HG02588 (cell line): ENCODE data around the gene PRKAR1B.

Experiments
- ATAC-seq: cut with Tn5 transposase; IDR thresholded peaks from one replicate; pipeline ENCODE4 v1.9.1; 2021; ENCODE audit warnings: mild to moderate bottlenecking, moderate library complexity; ENCODE audit not compliant: unreplicated experiment

PRKAR1B gene

DNA sequence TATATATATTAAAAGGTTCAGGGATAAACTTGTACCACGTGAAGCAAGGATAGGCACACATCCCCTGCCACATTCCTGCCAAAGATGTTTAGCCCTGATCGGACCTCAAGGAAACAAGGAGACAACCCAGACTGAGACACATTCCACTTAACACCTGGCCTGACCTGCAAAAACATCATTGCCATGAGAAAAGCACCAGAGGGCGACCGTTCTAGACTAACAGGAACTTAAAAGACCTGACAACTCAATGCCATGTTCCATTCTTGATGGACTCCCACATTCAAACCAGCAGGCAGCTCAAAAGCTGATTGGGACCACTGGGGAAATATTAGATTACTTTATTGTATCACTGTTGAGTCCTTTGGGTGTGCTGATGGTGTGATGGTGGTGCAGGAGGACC lies 199.4 kb downstream of the PRKAR1B start:
- no peak for ATAC-seq

DNA sequence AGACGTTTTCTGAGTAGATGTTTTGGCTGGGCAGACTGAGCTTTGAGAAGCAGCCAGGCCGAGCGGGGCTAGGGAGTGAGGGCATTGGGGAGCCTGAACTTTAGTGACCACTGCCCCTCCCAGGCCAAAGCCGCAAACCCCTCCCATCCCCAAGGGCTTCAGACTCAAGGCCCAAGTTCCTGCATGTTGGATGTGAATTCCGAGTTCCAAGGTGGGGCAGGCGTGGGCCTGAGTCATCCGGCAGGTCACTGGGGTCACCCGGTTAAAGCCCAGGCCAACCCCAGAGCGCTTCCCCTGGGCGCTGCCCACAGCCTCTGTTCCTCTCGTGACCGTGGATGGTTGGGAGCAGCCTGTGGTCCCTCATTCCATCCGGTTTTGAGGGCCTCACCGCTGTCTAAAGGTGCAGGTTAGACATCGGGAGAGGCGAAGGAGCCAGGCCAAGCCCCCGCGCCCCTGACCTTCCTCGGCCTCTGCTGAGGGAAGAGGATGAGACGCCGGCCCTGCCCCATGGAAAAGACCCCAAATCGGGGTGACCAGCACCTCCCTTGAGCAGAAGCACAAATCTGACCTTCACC lies 200.5 kb downstream of the PRKAR1B start:
- no peak for ATAC-seq

DNA sequence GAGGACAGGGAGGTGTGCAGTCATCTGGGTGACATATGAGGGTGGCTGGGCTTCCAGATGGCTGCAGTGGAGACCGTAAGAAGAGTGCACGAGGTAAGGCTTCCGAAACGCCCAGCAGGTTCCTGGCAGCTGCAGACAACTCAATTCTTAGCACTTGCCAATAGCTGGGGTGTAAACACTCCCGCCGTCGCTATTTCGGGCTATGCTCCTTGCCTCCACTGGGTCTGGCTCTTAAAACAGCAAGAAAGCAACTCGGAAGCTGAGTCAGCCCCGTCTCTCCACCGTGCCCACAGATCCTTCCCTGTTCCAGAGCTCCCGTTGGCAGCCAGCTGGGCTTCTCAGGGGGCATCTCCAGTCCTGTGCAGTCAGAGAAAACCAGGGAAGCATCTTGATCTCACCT lies 201.3 kb downstream of the PRKAR1B start:
- no peak for ATAC-seq

- no peak for ATAC-seq
Measured at GRCh38 chr7:524800-525199, 202.3 kb downstream of the PRKAR1B start.

DNA sequence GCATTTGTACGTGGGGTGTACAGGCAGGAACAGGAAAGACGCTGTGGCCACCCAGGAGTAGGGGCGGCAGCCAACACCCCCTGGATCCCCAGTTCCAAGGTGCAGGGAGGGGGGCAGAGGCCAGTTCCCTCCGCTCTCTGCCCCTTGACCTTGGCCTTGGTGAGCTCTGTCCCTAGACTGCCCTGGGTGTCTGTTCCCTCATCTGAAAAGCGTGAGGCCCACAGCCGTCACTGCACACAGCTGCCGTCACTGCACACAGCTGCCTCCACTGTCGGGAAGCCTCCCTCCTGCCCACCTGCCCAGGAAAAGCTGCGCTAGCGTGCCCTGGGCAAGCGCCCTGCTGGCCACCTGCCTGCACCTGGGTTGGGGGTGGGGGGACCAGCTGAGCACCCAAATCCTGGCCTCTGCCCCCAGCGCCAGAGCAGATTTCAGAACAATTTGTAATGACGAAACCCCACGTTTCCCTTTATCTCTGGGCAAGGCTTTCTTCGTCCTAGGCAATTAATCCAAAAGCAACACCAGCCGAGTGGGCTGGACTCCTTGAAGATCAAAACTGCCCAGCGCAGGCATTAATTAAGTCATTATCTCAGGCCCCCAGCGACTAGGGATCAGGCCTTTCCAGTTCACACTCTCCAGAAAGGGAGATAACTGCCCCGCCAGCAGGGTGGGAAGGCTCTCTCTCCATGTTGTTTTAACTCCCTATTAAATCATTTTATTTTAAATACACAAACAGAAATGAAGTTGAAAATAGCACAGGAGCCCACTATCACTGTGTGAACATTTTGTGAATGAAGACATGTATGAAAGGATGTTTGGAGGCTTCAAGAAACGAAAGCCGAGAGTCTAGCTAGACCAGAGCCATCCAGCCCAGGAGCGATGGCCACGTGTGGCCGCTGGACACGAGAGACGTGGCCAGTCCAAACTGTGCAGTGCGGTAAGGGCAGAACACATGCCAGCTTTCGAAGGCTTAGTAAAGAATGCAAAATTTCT lies 203.4 kb downstream of the PRKAR1B start:
- ATAC-seq = no peak

- ATAC-seq = no peak
Measured at GRCh38 chr7:522951-523314, 204.1 kb downstream of the PRKAR1B start.

DNA sequence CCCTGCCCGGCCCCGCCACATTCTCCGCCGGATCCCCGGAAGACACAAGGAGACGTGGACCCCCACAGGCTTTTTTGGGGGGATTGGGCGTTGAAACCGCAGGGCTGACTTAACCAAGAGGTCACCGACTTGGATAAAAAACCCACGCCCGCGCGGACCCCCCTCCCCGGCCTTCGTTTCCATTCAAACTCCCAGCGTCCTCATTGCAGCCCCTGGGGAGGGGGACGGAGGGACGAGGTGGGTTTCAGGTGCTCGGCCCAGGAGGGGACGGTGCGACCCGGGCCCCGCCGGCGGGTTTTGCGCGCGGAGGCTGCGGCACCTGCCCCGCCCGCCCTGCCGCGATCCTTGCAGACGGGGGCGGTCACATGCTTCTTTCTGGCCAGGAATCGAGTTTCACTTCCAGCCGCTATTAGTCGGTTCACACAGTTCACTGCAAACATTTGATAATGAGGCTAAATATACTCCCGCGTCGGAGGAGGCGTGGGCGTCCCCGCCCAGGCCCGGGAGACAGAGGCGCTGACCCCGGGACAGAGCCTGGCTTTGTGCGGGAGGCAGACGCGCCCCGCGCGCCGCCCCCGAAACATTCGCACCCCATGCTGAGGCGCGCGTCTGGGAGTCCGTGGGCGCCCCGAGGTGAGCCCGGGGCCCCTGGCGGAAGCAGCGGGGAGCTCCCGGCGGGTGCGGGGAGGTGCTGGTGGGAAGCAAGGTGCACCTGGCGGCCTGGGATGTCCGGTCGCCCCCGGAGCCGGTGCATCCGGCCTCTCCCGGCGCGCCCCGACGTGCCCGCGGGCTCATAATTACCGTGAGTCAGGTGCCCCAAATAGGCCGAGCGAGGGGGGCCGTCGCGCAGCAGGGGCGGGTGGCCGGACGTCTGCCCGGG lies 204.8 kb downstream of the PRKAR1B start:
- no peak for ATAC-seq

DNA sequence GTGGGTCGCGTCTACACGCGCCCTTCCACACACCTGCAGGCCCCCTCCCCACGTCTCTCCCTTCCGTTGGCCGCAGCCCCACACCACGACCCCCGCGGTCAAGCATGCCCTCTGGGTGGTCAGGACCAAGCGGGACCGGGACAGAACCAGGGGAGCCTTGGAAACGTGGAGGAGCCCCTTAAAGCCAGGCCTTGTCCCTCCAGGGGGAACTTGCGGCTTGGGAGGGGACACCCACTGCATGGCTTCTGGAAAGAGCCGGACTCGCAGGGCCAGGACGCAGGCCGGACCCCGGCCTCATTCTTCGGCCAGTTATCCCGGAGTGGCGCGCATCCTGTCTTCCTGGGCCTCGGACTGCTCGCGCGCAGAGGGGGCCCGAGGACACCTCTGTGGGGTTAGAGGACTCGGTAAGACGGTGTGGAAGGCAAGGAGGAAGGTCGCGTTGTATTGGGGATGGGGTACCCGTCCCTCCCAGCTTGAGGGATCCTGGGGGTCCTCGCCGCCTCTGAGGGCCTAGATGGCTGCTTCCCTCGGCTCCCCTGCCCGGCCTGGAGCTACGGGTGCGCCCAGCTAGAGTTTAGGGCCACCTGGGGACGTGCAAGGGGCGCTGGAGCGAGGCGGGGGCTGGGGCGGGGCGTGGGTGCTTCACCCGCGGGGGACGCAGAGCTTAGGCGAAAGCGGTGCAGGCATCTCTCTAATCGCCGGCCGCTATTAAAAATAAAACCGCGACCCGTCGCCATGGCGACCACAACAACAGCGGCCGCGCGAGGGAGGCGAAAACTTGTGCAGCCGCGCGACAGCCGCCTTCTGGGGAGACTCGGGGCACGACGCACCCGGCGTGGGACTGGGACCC lies 205.6 kb downstream of the PRKAR1B start:
- no peak for ATAC-seq

- ATAC-seq = no peak
Measured at GRCh38 chr7:520503-521161, 206.4 kb downstream of the PRKAR1B start.

GRCh38 chr7:519484-520390 lies 207.3 kb downstream of the PRKAR1B start, which contains the start of gene PDGFA:
PDGFA (minus strand) TSS chr7:519846; CDS start chr7:519001, 845 bp downstream.
- ATAC-seq = no peak

- ATAC-seq = no peak
Measured at GRCh38 chr7:518630-519483, 208.2 kb downstream of the PRKAR1B start.

GRCh38 chr7:517774-518629 lies 209.1 kb downstream of the PRKAR1B start:
- ATAC-seq = no peak

- ATAC-seq = no peak
Measured at GRCh38 chr7:516606-517456, 210.2 kb downstream of the PRKAR1B start.

DNA sequence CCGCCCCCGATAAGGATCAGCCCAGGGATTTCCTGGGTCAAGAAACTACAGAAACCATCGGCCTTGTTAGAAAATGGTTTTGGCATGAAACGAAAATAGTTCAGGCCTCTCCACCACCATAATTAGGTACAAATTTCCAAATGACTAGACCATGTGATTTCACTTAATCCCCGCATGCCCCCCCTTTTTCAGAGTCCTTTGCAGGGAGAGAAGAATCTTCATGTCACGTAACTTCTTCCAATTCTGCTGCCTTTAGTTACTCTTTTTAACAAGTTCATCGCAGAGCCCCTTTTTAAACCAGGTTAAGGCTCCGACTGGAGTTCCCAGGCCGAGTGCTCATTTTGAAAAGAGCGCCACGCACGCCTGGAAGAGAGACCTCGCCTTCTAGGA lies 210.9 kb downstream of the PRKAR1B start:
- ATAC-seq = no peak

DNA sequence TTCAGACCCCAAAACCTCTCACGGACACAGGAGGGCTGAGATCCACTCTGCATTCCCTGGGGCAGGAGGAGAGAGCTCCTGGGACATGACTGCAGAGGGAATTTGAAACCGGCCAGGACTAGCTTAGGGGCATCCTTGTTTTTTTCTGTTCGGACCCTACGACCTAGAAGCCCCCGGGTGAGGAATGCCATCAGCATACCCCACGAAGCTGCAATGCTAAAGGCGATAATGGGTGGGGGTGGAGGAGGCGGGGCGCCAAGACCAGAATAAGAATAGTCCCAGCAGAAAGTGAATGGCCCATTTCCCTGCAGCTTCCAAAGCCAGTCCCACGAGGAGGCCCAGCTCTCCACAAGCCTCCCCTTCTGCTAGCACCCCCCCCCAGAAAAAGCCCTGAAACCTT lies 211.5 kb downstream of the PRKAR1B start:
- no peak for ATAC-seq
